T-helper 17 cell (primary cell): ENCODE data around the gene KLHL26. TPM values are rescaled to one million over a fixed set of nuclear protein-coding genes. Genes with fewer than 3 reads are reported as not detected.

ENCODE experiments used
- ATAC-seq: fragments of 150-1000 bp; cut with Tn5 transposase; 2 replicates; pipeline ENCODE4 v1.10.0; 2021; ENCODE audit warnings: mild to moderate bottlenecking, moderate library complexity
- DNase-seq, 3 donors: peaks; one replicate each; pipeline versions ENCODE4 v3.0.0 to v3.0.0-alpha.2; 2020 to 2021
- H3K9me3 ChIP-seq: one replicate; pipeline ENCODE4 v1.7.0; 2013; ENCODE audit warnings: low read length, mild to moderate bottlenecking; ENCODE audit not compliant: control insufficient read depth, poor library complexity, severe bottlenecking
- H3K27ac Mint-ChIP-seq: one replicate; pipeline ENCODE4 v1.8.0; 2022; ENCODE audit warnings: mild to moderate bottlenecking, moderate library complexity, mixed read lengths
- H3K27me3 Mint-ChIP-seq: one replicate; pipeline ENCODE4 v1.8.0; 2022; ENCODE audit warnings: mixed read lengths
- H3K36me3 Mint-ChIP-seq: one replicate; pipeline ENCODE4 v1.8.0; 2022; ENCODE audit warnings: low read depth, mixed read lengths
- H3K4me1 Mint-ChIP-seq: one replicate; pipeline ENCODE4 v1.8.0; 2022; ENCODE audit warnings: mild to moderate bottlenecking, mixed read lengths
- H3K4me3 Mint-ChIP-seq: one replicate; pipeline ENCODE4 v1.8.0; 2022; ENCODE audit warnings: mild to moderate bottlenecking, moderate library complexity, mixed read lengths
- total RNA-seq, 4 donors: library from RNA in 2 of 4; stranded (reverse) in 2 of 4; gene quantifications; one replicate each; pipeline ENCODE4 v1.2.3 and lab custom pipeline; 2022 to 2026

The KLHL26 gene
- total RNA-seq, 2 donors from 2014 or later, result 13.0 to 17.9 TPM

GRCh38 chr19:18613589-18614234, 23.1 kb upstream of the KLHL26 start:
- H3K4me3 Mint-ChIP-seq, result peak overlapping the region; percentile 89
- no peak overlapping the region for H3K27ac Mint-ChIP-seq
- no peak for ATAC-seq
- H3K9me3 ChIP-seq, result no peaks in the 10 kb centered on the region
- peaks cover 27% of the 10 kb centered on the region for H3K4me1 Mint-ChIP-seq
- H3K27me3 Mint-ChIP-seq, result peaks cover 67% of the 10 kb centered on the region
- H3K36me3 Mint-ChIP-seq, result peaks cover 14% of the 10 kb centered on the region
- DNase-seq, result no peak

GRCh38 chr19:18616023-18616422, 20.8 kb upstream of the KLHL26 start:
- ATAC-seq, result no peak
- H3K9me3 ChIP-seq, result no peaks in the 10 kb centered on the region
- no peak overlapping the region for H3K4me3 Mint-ChIP-seq
- peaks cover 19% of the 10 kb centered on the region for H3K4me1 Mint-ChIP-seq
- peaks cover 9% of the 10 kb centered on the region for H3K36me3 Mint-ChIP-seq
- no peak overlapping the region for H3K27ac Mint-ChIP-seq
- peaks cover 56% of the 10 kb centered on the region for H3K27me3 Mint-ChIP-seq
- no peak for DNase-seq

- peaks cover 8% of the 10 kb centered on the region for H3K4me1 Mint-ChIP-seq
- H3K27me3 Mint-ChIP-seq, result peaks cover 45% of the 10 kb centered on the region
- DNase-seq, result no peak
- no peak overlapping the region for H3K27ac Mint-ChIP-seq
- peaks cover 5% of the 10 kb centered on the region for H3K36me3 Mint-ChIP-seq
- ATAC-seq, result no peak
- no peak overlapping the region for H3K4me3 Mint-ChIP-seq
- no peaks in the 10 kb centered on the region for H3K9me3 ChIP-seq
These were observed 19.3 kb upstream of the KLHL26 start for GRCh38 chr19:18617562-18617961.

- no peak overlapping the region for H3K27ac Mint-ChIP-seq
- peaks cover 6% of the 10 kb centered on the region for H3K4me1 Mint-ChIP-seq
- H3K9me3 ChIP-seq, result no peaks in the 10 kb centered on the region
- DNase-seq (no peak), ATAC-seq (no peak)
- peaks cover 45% of the 10 kb centered on the region for H3K27me3 Mint-ChIP-seq
- H3K36me3 Mint-ChIP-seq, result peaks cover 5% of the 10 kb centered on the region
- H3K4me3 Mint-ChIP-seq, result no peak overlapping the region
These were observed 18.6 kb upstream of the KLHL26 start for GRCh38 chr19:18618236-18618635.

- Mint-ChIP-seq H3K4me1 (no peaks in the 10 kb centered on the region), H3K27ac (no peak overlapping the region), H3K27me3 (peaks cover 29% of the 10 kb centered on the region), H3K36me3 (no peaks in the 10 kb centered on the region), H3K4me3 (no peak overlapping the region)
- no peaks in the 10 kb centered on the region for H3K9me3 ChIP-seq
- DNase-seq, result no peak
- no peak for ATAC-seq
These were observed 16.5 kb upstream of the KLHL26 start for GRCh38 chr19:18620311-18620710.

GRCh38 chr19:18620902-18621301, 15.9 kb upstream of the KLHL26 start:
- Mint-ChIP-seq H3K36me3 (no peaks in the 10 kb centered on the region), H3K27ac (no peak overlapping the region), H3K4me3 (no peak overlapping the region), H3K27me3 (peaks cover 25% of the 10 kb centered on the region), H3K4me1 (no peaks in the 10 kb centered on the region)
- ATAC-seq (no peak), DNase-seq (no peak)
- no peaks in the 10 kb centered on the region for H3K9me3 ChIP-seq

GRCh38 chr19:18626906-18627305, 9.9 kb upstream of the KLHL26 start:
- Mint-ChIP-seq H3K4me1 (no peaks in the 10 kb centered on the region), H3K27me3 (peaks cover 17% of the 10 kb centered on the region), H3K36me3 (no peaks in the 10 kb centered on the region), H3K4me3 (no peak overlapping the region), H3K27ac (no peak overlapping the region)
- no peak for ATAC-seq
- H3K9me3 ChIP-seq, result no peaks in the 10 kb centered on the region
- DNase-seq, result no peak

GRCh38 chr19:18629166-18630088, 7.4 kb upstream of the KLHL26 start:
- Mint-ChIP-seq H3K36me3 (no peaks in the 10 kb centered on the region), H3K27ac (no peak overlapping the region), H3K4me3 (no peak overlapping the region), H3K4me1 (peaks cover 3% of the 10 kb centered on the region), H3K27me3 (peaks cover 17% of the 10 kb centered on the region)
- no peak for ATAC-seq
- H3K9me3 ChIP-seq, result no peaks in the 10 kb centered on the region
- no peak for DNase-seq

GRCh38 chr19:18633321-18633720, 3.5 kb upstream of the KLHL26 start:
- H3K27me3 Mint-ChIP-seq, result peaks cover 17% of the 10 kb centered on the region
- no peak overlapping the region for H3K27ac Mint-ChIP-seq
- no peaks in the 10 kb centered on the region for H3K9me3 ChIP-seq
- DNase-seq, result no peak
- no peak overlapping the region for H3K4me3 Mint-ChIP-seq
- H3K36me3 Mint-ChIP-seq, result no peaks in the 10 kb centered on the region
- peaks cover 31% of the 10 kb centered on the region for H3K4me1 Mint-ChIP-seq
- ATAC-seq, result no peak

- peaks cover 4% of the 10 kb centered on the region for H3K27me3 Mint-ChIP-seq
- H3K9me3 ChIP-seq, result no peaks in the 10 kb centered on the region
- H3K4me3 Mint-ChIP-seq, result peak overlapping the region; percentile 90
- H3K4me1 Mint-ChIP-seq, result peaks cover 35% of the 10 kb centered on the region
- ATAC-seq, result no peak
- no peak overlapping the region for H3K27ac Mint-ChIP-seq
- H3K36me3 Mint-ChIP-seq, result no peaks in the 10 kb centered on the region
- no peak for DNase-seq
These were observed 2.1 kb upstream of the KLHL26 start for GRCh38 chr19:18634612-18635297.

GRCh38 chr19:18635831-18636182, 1.0 kb upstream of the KLHL26 start:
- no peaks in the 10 kb centered on the region for H3K27me3 Mint-ChIP-seq
- peak overlapping the region; percentile 90 for H3K4me3 Mint-ChIP-seq
- peak overlapping the region; percentile 90 for H3K27ac Mint-ChIP-seq
- ATAC-seq (no peak), DNase-seq (no peak)
- H3K36me3 Mint-ChIP-seq, result no peaks in the 10 kb centered on the region
- H3K9me3 ChIP-seq, result no peaks in the 10 kb centered on the region
- peaks cover 36% of the 10 kb centered on the region for H3K4me1 Mint-ChIP-seq

- ATAC-seq (peak; percentile 91), DNase-seq (peak; percentile 99)
- H3K27ac Mint-ChIP-seq, result peak overlapping the region; percentile 90
- no peaks in the 10 kb centered on the region for H3K36me3 Mint-ChIP-seq
- peaks cover 36% of the 10 kb centered on the region for H3K4me1 Mint-ChIP-seq
- H3K9me3 ChIP-seq, result no peaks in the 10 kb centered on the region
- peak overlapping the region; percentile 90 for H3K4me3 Mint-ChIP-seq
- no peaks in the 10 kb centered on the region for H3K27me3 Mint-ChIP-seq
These were observed 452 bp upstream of the KLHL26 start for GRCh38 chr19:18636183-18636968.
